Left ventricle myocardium inferior (tissue), 1 donor: Measurements from ENCODE around the gene L3MBTL4. TPM values are rescaled to one million over a fixed set of nuclear protein-coding genes. Genes with fewer than 3 reads are reported as not detected.

Experiments
- DNase-seq: peaks from one replicate; pipeline ENCODE4 v3.0.0-alpha.2; 2020
- H3K27ac ChIP-seq: fragments of 200-600 bp; replicated peaks from 2 replicates; pipeline ENCODE4 v1.8.0; 2021
- H3K27me3 ChIP-seq: fragments of 200-600 bp; 2 replicates; pipeline ENCODE4 v1.8.0; 2021; ENCODE audit warnings: low read depth
- H3K36me3 ChIP-seq: fragments of 200-600 bp; 2 replicates; pipeline ENCODE4 v1.8.0; 2021
- H3K4me1 ChIP-seq: fragments of 200-600 bp; 2 replicates; pipeline ENCODE4 v1.8.0; 2021
- H3K4me3 ChIP-seq: fragments of 200-600 bp; 2 replicates; pipeline ENCODE4 v1.8.0; 2021; ENCODE audit warnings: mild to moderate bottlenecking, moderate library complexity
- H3K9me3 ChIP-seq: fragments of 200-600 bp; replicated peaks from 2 replicates; pipeline ENCODE4 v1.8.0; 2021
- intact Hi-C: fragments of 100-400 bp; cut with micrococcal nuclease; formaldehyde crosslinking; loops from one replicate; pipeline ENCODE4 v1.11.0; 2022
- total RNA-seq: library from RNA; stranded (reverse); fragmentation: NEBNext Ultra II Directional; extraction: Animal tissue kit (Norgen Biotek cat#: 25700); gene quantifications from one replicate; pipeline ENCODE4 v1.2.1, GENCODE V29; 2021
- TF ChIP-seq, protein P1 (sequence below): fragments of 200-600 bp; IDR thresholded peaks from 2 replicates; pipeline ENCODE4 v1.8.0; 2021; ENCODE audit warnings: antibody characterized with exemption, mild to moderate bottlenecking, borderline replicate concordance
- donor health status: DM: no; HTN: yes; CAD: no; lungs with severe emphysema.

L3MBTL4 gene
- total RNA-seq, 1 donor from 2014 or later, result 3.5 TPM

DNA sequence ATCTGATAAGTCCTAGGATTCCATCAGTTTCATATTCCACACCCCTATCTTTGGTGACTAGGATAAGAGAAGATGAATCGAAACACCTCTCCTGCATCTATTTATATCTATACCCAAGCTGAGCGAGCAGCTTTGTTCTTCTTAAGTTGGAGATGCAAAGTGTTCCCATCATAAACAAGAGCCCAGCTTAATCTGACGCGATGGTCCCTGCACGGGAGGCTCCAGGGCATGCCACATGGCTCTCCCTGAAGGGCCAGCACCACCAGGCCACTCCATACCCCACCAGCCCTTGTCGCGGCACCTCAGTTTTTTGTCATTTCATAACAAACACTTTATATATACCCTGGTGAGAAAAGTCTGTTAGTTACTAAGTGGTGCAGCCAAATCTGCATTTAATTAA, 255.3 kb downstream of the L3MBTL4 start:
- DNase-seq, result no peak
- Histone ChIP-seq H3K27ac (no peak overlapping the region), H3K36me3 (no peaks in the 10 kb centered on the region), H3K27me3 (no peaks in the 10 kb centered on the region), H3K9me3 (peaks cover 13% of the 10 kb centered on the region), H3K4me1 (peaks cover 12% of the 10 kb centered on the region), H3K4me3 (no peak overlapping the region)
- TF ChIP-seq, protein P1, sequence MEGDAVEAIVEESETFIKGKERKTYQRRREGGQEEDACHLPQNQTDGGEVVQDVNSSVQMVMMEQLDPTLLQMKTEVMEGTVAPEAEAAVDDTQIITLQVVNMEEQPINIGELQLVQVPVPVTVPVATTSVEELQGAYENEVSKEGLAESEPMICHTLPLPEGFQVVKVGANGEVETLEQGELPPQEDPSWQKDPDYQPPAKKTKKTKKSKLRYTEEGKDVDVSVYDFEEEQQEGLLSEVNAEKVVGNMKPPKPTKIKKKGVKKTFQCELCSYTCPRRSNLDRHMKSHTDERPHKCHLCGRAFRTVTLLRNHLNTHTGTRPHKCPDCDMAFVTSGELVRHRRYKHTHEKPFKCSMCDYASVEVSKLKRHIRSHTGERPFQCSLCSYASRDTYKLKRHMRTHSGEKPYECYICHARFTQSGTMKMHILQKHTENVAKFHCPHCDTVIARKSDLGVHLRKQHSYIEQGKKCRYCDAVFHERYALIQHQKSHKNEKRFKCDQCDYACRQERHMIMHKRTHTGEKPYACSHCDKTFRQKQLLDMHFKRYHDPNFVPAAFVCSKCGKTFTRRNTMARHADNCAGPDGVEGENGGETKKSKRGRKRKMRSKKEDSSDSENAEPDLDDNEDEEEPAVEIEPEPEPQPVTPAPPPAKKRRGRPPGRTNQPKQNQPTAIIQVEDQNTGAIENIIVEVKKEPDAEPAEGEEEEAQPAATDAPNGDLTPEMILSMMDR, result no peak
- intact Hi-C loops, result no loop called here

DNA sequence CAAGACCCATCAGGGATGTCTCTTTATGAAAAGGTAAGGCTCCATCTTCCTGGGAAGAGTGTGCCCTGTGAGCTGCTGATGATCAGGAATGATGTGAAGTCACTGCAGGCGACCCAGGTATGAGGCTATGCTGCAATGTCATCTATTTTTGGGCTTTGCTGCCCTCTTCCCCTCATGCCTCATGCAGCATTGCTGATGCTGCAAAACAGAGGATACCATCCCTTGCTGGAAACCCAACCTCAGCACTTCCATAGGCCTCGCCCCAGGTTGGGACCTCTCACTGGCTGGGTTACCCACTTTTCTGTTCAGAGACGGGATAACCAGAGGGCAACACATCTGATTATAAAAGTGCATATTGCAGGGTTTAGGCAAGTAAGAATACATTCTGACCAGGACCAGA, 255.8 kb downstream of the L3MBTL4 start:
- intact Hi-C loops, result no loop called here
- DNase-seq, result no peak
- Histone ChIP-seq H3K27ac (no peak overlapping the region), H3K4me1 (peaks cover 12% of the 10 kb centered on the region), H3K36me3 (no peaks in the 10 kb centered on the region), H3K9me3 (peaks cover 13% of the 10 kb centered on the region), H3K4me3 (no peak overlapping the region), H3K27me3 (no peaks in the 10 kb centered on the region)
- TF ChIP-seq, protein P1, result no peak

DNA sequence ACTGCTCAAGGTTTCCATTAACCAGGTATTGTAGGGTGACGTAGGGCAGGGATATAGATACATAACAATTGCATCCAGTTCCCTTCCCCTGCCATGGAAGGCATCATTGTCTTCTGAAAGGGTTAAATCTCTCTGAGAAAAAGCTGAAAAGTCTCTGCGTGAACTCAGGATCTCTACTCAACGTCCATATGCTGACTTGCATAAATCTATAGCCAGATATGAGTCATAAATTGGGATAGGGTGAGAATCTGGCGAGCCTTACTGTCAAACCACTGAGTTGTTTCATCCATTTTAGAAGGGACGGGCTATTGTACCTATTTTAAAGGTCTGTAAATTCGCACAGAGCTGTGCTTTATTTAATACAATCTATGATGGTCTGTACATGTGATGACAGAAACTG, 258.3 kb downstream of the L3MBTL4 start:
- H3K27me3 ChIP-seq, result no peaks in the 10 kb centered on the region
- peaks cover 13% of the 10 kb centered on the region for H3K9me3 ChIP-seq
- H3K4me1 ChIP-seq, result peaks cover 12% of the 10 kb centered on the region
- no peak overlapping the region for H3K27ac ChIP-seq
- H3K36me3 ChIP-seq, result no peaks in the 10 kb centered on the region
- H3K4me3 ChIP-seq, result no peak overlapping the region
- intact Hi-C loops, result no loop called here
- no peak for DNase-seq
- TF ChIP-seq, protein P1, result no peak

DNA sequence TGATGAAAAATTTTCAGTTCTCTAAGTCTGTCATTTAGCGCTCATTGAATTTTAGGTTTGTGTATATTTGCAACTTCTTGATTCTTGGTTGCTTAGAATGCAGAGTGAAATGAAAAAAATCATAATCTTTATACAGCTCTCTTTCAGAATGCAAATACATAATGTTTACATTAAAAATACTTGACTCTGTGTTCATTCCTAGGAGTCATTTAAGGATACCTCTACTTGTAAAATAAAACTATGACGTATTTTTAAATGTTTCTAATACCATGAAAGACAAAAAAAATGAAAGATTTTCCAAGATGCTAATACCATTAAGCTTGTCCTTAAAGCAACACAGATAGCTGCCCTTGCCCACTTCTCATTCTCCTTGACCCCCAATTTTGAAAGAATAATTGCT, 259.0 kb downstream of the L3MBTL4 start:
- H3K36me3 ChIP-seq, result no peaks in the 10 kb centered on the region
- intact Hi-C loops, result no loop called here
- H3K27ac ChIP-seq, result no peak overlapping the region
- H3K9me3 ChIP-seq, result peaks cover 13% of the 10 kb centered on the region
- H3K4me1 ChIP-seq, result peaks cover 12% of the 10 kb centered on the region
- TF ChIP-seq, protein P1, result no peak
- no peak overlapping the region for H3K4me3 ChIP-seq
- H3K27me3 ChIP-seq, result no peaks in the 10 kb centered on the region
- DNase-seq, result no peak

DNA sequence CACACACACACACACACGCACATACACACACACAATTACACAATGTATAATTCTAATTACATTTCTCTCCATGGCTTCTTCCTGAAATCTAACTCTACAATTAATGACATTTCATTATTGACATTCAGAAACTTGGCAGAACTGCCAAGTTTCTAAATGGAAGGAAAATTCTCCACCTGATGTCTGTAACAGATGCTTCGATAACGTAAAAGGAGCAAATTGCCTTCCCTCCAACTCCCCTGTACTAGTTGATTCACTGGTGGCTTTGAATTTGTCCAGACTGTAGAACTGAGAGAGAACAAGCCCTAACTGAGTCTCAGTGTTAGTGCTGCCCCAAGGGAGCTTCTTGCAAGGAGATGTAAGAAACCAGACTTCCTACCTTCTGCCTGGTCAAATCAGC, 264.3 kb downstream of the L3MBTL4 start:
- H3K36me3 ChIP-seq, result no peaks in the 10 kb centered on the region
- intact Hi-C loops, result no loop called here
- TF ChIP-seq, protein P1, result no peak

GRCh38 chr18:6146307-6146661, 268.4 kb downstream of the L3MBTL4 start:
- Histone ChIP-seq H3K4me1 (no peaks in the 10 kb centered on the region), H3K27ac (no peak overlapping the region), H3K9me3 (no peaks in the 10 kb centered on the region), H3K36me3 (no peaks in the 10 kb centered on the region), H3K4me3 (no peak overlapping the region), H3K27me3 (no peaks in the 10 kb centered on the region)
- no peak for DNase-seq
- intact Hi-C loops, result no loop called here
- TF ChIP-seq, protein P1, result no peak

More for the DNA sequence above, 264.3 kb downstream of the L3MBTL4 start:
- DNase-seq, result no peak
- peaks cover 13% of the 10 kb centered on the region for H3K9me3 ChIP-seq
- H3K27me3 ChIP-seq, result no peaks in the 10 kb centered on the region
- no peak overlapping the region for H3K27ac ChIP-seq
- H3K4me3 ChIP-seq, result no peak overlapping the region
- no peaks in the 10 kb centered on the region for H3K4me1 ChIP-seq
